SH-SY5Y (cell line): ENCODE data around the gene CYTH4.

Experiments used
- GATA2 ChIP-seq: IDR thresholded peaks from 2 replicates; pipeline ENCODE4 v1.6.1; 2011; ENCODE audit warnings: mild to moderate bottlenecking, low read depth, low read length
- GATA3 ChIP-seq: IDR thresholded peaks from 2 replicates; pipeline ENCODE4 v1.6.1; 2011; ENCODE audit warnings: low read depth, mild to moderate bottlenecking, low read length, moderate library complexity

- TF ChIP-seq GATA2: no peak
- no peak for TF ChIP-seq GATA3
These were observed 1.2 kb downstream of the CYTH4 start for GRCh38 chr22:37283393-37283937.
